Neural progenitor cell (in vitro differentiated cells): ENCODE measurements around the gene PLAAT4.

Source experiments
- CTCF ChIP-seq: fragments of 200-600 bp; sonication (generic); IDR thresholded peaks from 2 replicates; pipeline ENCODE4 v1.5.1; 2017; ENCODE audit warnings: antibody characterized with exemption, mild to moderate bottlenecking
- EZH2 ChIP-seq: fragments of 200-600 bp; sonication (generic); IDR thresholded peaks from 2 replicates; pipeline ENCODE4 v1.6.1; 2017; ENCODE audit warnings: antibody characterized with exemption, mild to moderate bottlenecking, moderate library complexity
- EZH2phosphoT487 ChIP-seq: fragments of 200-600 bp; sonication (generic); IDR thresholded peaks from 2 replicates; pipeline ENCODE4 v1.6.1; 2017; ENCODE audit warnings: antibody characterized with exemption

- TF ChIP-seq CTCF (no peak), EZH2 (no peak), EZH2phosphoT487 (no peak)
Measured at GRCh38 chr11:63564056-63564774, 27.6 kb downstream of the PLAAT4 start.
